ENCODE results near the gene KIAA1755. TPM values are rescaled to one million over a fixed set of nuclear protein-coding genes. Genes with fewer than 3 reads are reported as not detected.

Gene KIAA1755
- total RNA-seq, 4 donors from 2014 or later, result 0.05 to 0.41 (median 0.38) TPM; not detected in 1

- in situ Hi-C loops (cut with MboI; ENCODE audit: low sequenced_read_pairs in 4 of 4), result no loop called here
- intact Hi-C loops (cut with DNase I; ENCODE audit: low total_unique reads), result loop anchor here (5.0 kb wide), 1 partner anchor 97 kb away; no protein-coding TSS in a partner anchor
- H3K36me3 ChIP-seq, result no peaks in the 10 kb centered on the region
- H3K9me3 ChIP-seq, result no peaks in the 10 kb centered on the region
- ATAC-seq (no peak), DNase-seq (peak in 1 of 2 donors; percentile 2)
- H3K27ac ChIP-seq, result no peak overlapping the region
- H3K4me3 ChIP-seq, result no peak overlapping the region
- no peaks in the 10 kb centered on the region for H3K4me1 ChIP-seq
- no peaks in the 10 kb centered on the region for H3K27me3 ChIP-seq
- no peak for TF ChIP-seq POLR2A (IDR thresholded peaks at IDR 0.05)
- TF ChIP-seq, protein P1, sequence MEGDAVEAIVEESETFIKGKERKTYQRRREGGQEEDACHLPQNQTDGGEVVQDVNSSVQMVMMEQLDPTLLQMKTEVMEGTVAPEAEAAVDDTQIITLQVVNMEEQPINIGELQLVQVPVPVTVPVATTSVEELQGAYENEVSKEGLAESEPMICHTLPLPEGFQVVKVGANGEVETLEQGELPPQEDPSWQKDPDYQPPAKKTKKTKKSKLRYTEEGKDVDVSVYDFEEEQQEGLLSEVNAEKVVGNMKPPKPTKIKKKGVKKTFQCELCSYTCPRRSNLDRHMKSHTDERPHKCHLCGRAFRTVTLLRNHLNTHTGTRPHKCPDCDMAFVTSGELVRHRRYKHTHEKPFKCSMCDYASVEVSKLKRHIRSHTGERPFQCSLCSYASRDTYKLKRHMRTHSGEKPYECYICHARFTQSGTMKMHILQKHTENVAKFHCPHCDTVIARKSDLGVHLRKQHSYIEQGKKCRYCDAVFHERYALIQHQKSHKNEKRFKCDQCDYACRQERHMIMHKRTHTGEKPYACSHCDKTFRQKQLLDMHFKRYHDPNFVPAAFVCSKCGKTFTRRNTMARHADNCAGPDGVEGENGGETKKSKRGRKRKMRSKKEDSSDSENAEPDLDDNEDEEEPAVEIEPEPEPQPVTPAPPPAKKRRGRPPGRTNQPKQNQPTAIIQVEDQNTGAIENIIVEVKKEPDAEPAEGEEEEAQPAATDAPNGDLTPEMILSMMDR (IDR thresholded peaks at IDR 0.05 in 4 of 5, conservative IDR thresholded peaks at IDR 0.05 in 1 of 5), result no peak
Observed at GRCh38 chr20:38225240-38225899, 35.2 kb downstream of the KIAA1755 start.

DNA sequence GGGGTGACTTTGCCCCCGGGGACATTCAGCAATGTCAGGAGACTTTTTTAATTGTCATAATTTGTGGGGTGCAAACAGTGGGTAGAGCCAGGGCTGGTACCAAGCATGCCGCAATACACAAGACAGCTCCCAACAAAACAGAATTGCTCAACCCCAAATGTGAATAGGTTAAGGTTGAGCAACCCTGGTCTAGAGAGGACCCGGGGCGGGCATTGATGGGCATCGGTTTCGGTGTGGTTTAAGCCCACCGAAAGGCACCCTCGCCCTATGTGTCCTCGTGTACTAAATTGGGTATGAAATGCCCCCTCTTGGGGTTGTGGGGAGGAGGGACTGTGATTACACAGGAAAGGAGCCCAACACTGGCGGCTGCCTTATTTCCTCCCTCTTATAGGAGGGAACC is 36.0 kb downstream of the KIAA1755 start:
- H3K9me3 ChIP-seq, result no peaks in the 10 kb centered on the region
- H3K36me3 ChIP-seq, result no peaks in the 10 kb centered on the region
- no peaks in the 10 kb centered on the region for H3K27me3 ChIP-seq
- in situ Hi-C loops (cut with MboI; ENCODE audit: low sequenced_read_pairs in 4 of 4), result loop anchor here in 3 of 4 donors (5.0 to 25.0 kb wide), 3 partner anchors 167 to 662 kb away; no protein-coding TSS in a partner anchor
- TF ChIP-seq, protein P1 (IDR thresholded peaks at IDR 0.05 in 4 of 5, conservative IDR thresholded peaks at IDR 0.05 in 1 of 5), result no peak
- no peak for TF ChIP-seq POLR2A (IDR thresholded peaks at IDR 0.05)
- no peak for ATAC-seq
- no peak overlapping the region for H3K27ac ChIP-seq
- H3K4me3 ChIP-seq, result no peak overlapping the region
- DNase-seq, result no peak
- intact Hi-C loops (cut with DNase I; ENCODE audit: low total_unique reads), result loop anchor here (5.0 kb wide), 3 partner anchors 152 to 467 kb away; partner anchors contain the start of gene VSTM2L
- no peaks in the 10 kb centered on the region for H3K4me1 ChIP-seq

- Histone ChIP-seq H3K36me3 (no peaks in the 10 kb centered on the region), H3K27me3 (no peaks in the 10 kb centered on the region), H3K4me3 (no peak overlapping the region), H3K9me3 (no peaks in the 10 kb centered on the region), H3K27ac (no peak overlapping the region), H3K4me1 (no peaks in the 10 kb centered on the region)
- intact Hi-C loops (cut with DNase I; ENCODE audit: low total_unique reads), result loop anchor here (5.0 kb wide), 3 partner anchors 151 to 466 kb away; partner anchors contain the start of gene VSTM2L
- DNase-seq (no peak), ATAC-seq (no peak)
- TF ChIP-seq, protein P1 (IDR thresholded peaks at IDR 0.05 in 4 of 5, conservative IDR thresholded peaks at IDR 0.05 in 1 of 5), result no peak
- no peak for TF ChIP-seq POLR2A (IDR thresholded peaks at IDR 0.05)
- in situ Hi-C loops (cut with MboI; ENCODE audit: low sequenced_read_pairs in 4 of 4), result loop anchor here in 3 of 4 donors (5.0 to 25.0 kb wide), 3 partner anchors 166 to 661 kb away; no protein-coding TSS in a partner anchor
Observed at GRCh38 chr20:38223743-38224100, 36.8 kb downstream of the KIAA1755 start.

GRCh38 chr20:38222923-38223742 is 37.4 kb downstream of the KIAA1755 start:
- H3K27ac ChIP-seq, result no peak overlapping the region
- H3K4me3 ChIP-seq, result no peak overlapping the region
- H3K4me1 ChIP-seq, result no peaks in the 10 kb centered on the region
- in situ Hi-C loops (cut with MboI; ENCODE audit: low sequenced_read_pairs in 4 of 4) (loop anchor here in 3 of 4 donors (5.0 to 25.0 kb wide), 3 partner anchors 166 to 661 kb away; no protein-coding TSS in a partner anchor), intact Hi-C loops (cut with DNase I; ENCODE audit: low total_unique reads) (loop anchor here (5.0 kb wide), 3 partner anchors 151 to 466 kb away; partner anchors contain the start of gene VSTM2L)
- ATAC-seq, result no peak
- DNase-seq, result peak in 1 of 2 donors; percentile 3
- no peaks in the 10 kb centered on the region for H3K9me3 ChIP-seq
- TF ChIP-seq, protein P1 (IDR thresholded peaks at IDR 0.05 in 4 of 5, conservative IDR thresholded peaks at IDR 0.05 in 1 of 5), result peak in 1 of 5 experiments; percentile 5
- no peak for TF ChIP-seq POLR2A (IDR thresholded peaks at IDR 0.05)
- no peaks in the 10 kb centered on the region for H3K27me3 ChIP-seq
- no peaks in the 10 kb centered on the region for H3K36me3 ChIP-seq

All from gastrocnemius medialis (tissue), 4 donors.